Measurements from ENCODE around the gene SRP68.

SRP68 gene

GRCh38 chr17:76017481-76018339, 54.6 kb downstream of the SRP68 start:
- no peak for DNase-seq
- Histone ChIP-seq H3K27ac (ENCODE audit: low read length) (no peak overlapping the region), H2AFZ (ENCODE audit: low read length) (no peak overlapping the region), H3K9me2 (replicated peaks; ENCODE audit: insufficient read depth, low read length) (no peaks in the 10 kb centered on the region), H3F3A (ENCODE audit: insufficient read depth, low read length) (no peaks in the 10 kb centered on the region), H3K79me2 (ENCODE audit: low read length) (no peaks in the 10 kb centered on the region), H3K36me3 (replicated peaks; ENCODE audit: insufficient read depth, low read length) (no peaks in the 10 kb centered on the region), H3K4me1 (ENCODE audit: low read length) (peaks cover 5% of the 10 kb centered on the region; the same call in 1 of the 2 replicates), H4K20me1 (ENCODE audit: insufficient read depth, low read length) (no peaks in the 10 kb centered on the region), H3K27me3 (replicated peaks; ENCODE audit: insufficient read depth, low read length) (peaks cover 8% of the 10 kb centered on the region; the same call in 1 of the 2 replicates), H3K4me2 (ENCODE audit: low read depth, low read length) (no peak overlapping the region), H3K4me3 (ENCODE audit: low read length) (no peak overlapping the region), H3K9ac (ENCODE audit: low read length) (no peak overlapping the region), H3K9me3 (replicated peaks; ENCODE audit: insufficient read depth, low read length) (no peaks in the 10 kb centered on the region)
- TF ChIP-seq, protein P1, sequence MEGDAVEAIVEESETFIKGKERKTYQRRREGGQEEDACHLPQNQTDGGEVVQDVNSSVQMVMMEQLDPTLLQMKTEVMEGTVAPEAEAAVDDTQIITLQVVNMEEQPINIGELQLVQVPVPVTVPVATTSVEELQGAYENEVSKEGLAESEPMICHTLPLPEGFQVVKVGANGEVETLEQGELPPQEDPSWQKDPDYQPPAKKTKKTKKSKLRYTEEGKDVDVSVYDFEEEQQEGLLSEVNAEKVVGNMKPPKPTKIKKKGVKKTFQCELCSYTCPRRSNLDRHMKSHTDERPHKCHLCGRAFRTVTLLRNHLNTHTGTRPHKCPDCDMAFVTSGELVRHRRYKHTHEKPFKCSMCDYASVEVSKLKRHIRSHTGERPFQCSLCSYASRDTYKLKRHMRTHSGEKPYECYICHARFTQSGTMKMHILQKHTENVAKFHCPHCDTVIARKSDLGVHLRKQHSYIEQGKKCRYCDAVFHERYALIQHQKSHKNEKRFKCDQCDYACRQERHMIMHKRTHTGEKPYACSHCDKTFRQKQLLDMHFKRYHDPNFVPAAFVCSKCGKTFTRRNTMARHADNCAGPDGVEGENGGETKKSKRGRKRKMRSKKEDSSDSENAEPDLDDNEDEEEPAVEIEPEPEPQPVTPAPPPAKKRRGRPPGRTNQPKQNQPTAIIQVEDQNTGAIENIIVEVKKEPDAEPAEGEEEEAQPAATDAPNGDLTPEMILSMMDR (IDR thresholded peaks at IDR 0.05; ENCODE audit: low read length), result no peak
- TF ChIP-seq EZH2phosphoT487 (IDR thresholded peaks at IDR 0.05; ENCODE audit: low read length) (no peak), EZH2 (optimal IDR thresholded peaks at IDR 0.05; ENCODE audit: low read depth, low read length) (no peak)

DNA sequence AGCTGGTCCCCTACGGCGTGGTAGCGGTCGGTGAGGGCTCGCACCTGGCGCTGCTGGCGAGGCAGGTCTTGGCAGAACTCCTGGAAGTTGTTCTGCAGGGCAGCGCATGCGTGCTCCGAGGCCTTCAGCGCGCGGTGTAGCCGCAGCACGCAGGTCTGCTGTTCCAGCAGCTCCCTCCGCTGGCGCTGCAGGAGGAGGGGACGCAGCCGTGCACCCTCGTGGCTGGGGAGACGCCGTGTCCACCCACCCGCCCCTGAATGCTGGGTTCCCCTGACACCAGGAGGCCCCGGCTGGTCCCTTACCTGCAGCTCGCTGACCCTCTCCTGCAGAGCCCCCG, 57.4 kb downstream of the SRP68 start:
- H2AFZ ChIP-seq (ENCODE audit: low read length), result peak overlapping the region; percentile 86; the same call in 1 of the 2 replicates
- H3K36me3 ChIP-seq (replicated peaks; ENCODE audit: insufficient read depth, low read length), result no peaks in the 10 kb centered on the region
- H3K4me2 ChIP-seq (ENCODE audit: low read depth, low read length), result no peak overlapping the region
- TF ChIP-seq EZH2phosphoT487 (IDR thresholded peaks at IDR 0.05; ENCODE audit: low read length), result no peak
- no peak for TF ChIP-seq EZH2 (optimal IDR thresholded peaks at IDR 0.05; ENCODE audit: low read depth, low read length)
- TF ChIP-seq, protein P1 (IDR thresholded peaks at IDR 0.05; ENCODE audit: low read length), result no peak
- no peak overlapping the region for H3K9ac ChIP-seq (ENCODE audit: low read length)
- H3K9me2 ChIP-seq (replicated peaks; ENCODE audit: insufficient read depth, low read length), result no peaks in the 10 kb centered on the region
- no peak overlapping the region for H3K27ac ChIP-seq (ENCODE audit: low read length)
- H3F3A ChIP-seq (ENCODE audit: insufficient read depth, low read length), result no peaks in the 10 kb centered on the region
- H4K20me1 ChIP-seq (ENCODE audit: insufficient read depth, low read length), result no peaks in the 10 kb centered on the region
- H3K4me1 ChIP-seq (ENCODE audit: low read length), result peaks cover 5% of the 10 kb centered on the region; the same call in 1 of the 2 replicates
- H3K27me3 ChIP-seq (replicated peaks; ENCODE audit: insufficient read depth, low read length), result peaks cover 19% of the 10 kb centered on the region
- no peaks in the 10 kb centered on the region for H3K9me3 ChIP-seq (replicated peaks; ENCODE audit: insufficient read depth, low read length)
- no peak for DNase-seq
- no peaks in the 10 kb centered on the region for H3K79me2 ChIP-seq (ENCODE audit: low read length)
- no peak overlapping the region for H3K4me3 ChIP-seq (ENCODE audit: low read length)

- peaks cover 5% of the 10 kb centered on the region; the same call in 1 of the 2 replicates for H3K4me1 ChIP-seq (ENCODE audit: low read length)
- H3K4me3 ChIP-seq (ENCODE audit: low read length), result 0 out of 2 replicates have a peak overlapping the region, but pooled peaks have one; percentile 14
- TF ChIP-seq, protein P1 (IDR thresholded peaks at IDR 0.05; ENCODE audit: low read length), result peak; percentile 96
- no peak for TF ChIP-seq EZH2phosphoT487 (IDR thresholded peaks at IDR 0.05; ENCODE audit: low read length)
- no peaks in the 10 kb centered on the region for H3K36me3 ChIP-seq (replicated peaks; ENCODE audit: insufficient read depth, low read length)
- no peaks in the 10 kb centered on the region for H3K9me3 ChIP-seq (replicated peaks; ENCODE audit: insufficient read depth, low read length)
- H3K4me2 ChIP-seq (ENCODE audit: low read depth, low read length), result peak overlapping the region; percentile 62
- no peaks in the 10 kb centered on the region for H4K20me1 ChIP-seq (ENCODE audit: insufficient read depth, low read length)
- H3K27ac ChIP-seq (ENCODE audit: low read length), result no peak overlapping the region
- peak; percentile 82 for DNase-seq
- H3K27me3 ChIP-seq (replicated peaks; ENCODE audit: insufficient read depth, low read length), result peaks cover 23% of the 10 kb centered on the region
- peak overlapping the region; percentile 86 for H2AFZ ChIP-seq (ENCODE audit: low read length)
- no peaks in the 10 kb centered on the region for H3F3A ChIP-seq (ENCODE audit: insufficient read depth, low read length)
- H3K79me2 ChIP-seq (ENCODE audit: low read length), result no peaks in the 10 kb centered on the region
- H3K9me2 ChIP-seq (replicated peaks; ENCODE audit: insufficient read depth, low read length), result no peaks in the 10 kb centered on the region
- H3K9ac ChIP-seq (ENCODE audit: low read length), result no peak overlapping the region
These were observed 58.0 kb downstream of the SRP68 start for GRCh38 chr17:76014100-76014924.

Measured in MM.1S (cell line).